Left ventricle myocardium superior (tissue), 1 donor: ENCODE results near the gene PSMD1. TPM values are rescaled to one million over a fixed set of nuclear protein-coding genes. Genes with fewer than 3 reads are reported as not detected.
A peak's percentile ranks its signal among the peaks of the same experiment; 100 is the strongest.
"Not testable (repeated sequence)": the region's sequence is repeated elsewhere in the genome, so short reads cannot be mapped to it uniquely, and the experiment has no call there.

Experiments used
- ATAC-seq: fragments of 200-7000 bp; cut with Tn5 transposase; one replicate; pipeline ENCODE4 v1.9.1; 2020; ENCODE audit warnings: mild to moderate bottlenecking, moderate library complexity
- DNase-seq: peaks from one replicate; pipeline ENCODE4 v3.0.0-alpha.2; 2020
- intact Hi-C: fragments of 100-400 bp; cut with micrococcal nuclease; formaldehyde crosslinking; loops from one replicate; pipeline ENCODE4 v1.11.0; 2022
- total RNA-seq: library from RNA; stranded (reverse); fragmentation: NEBNext Ultra II Directional; extraction: Animal tissue kit (Norgen Biotek cat#: 25700); gene quantifications from one replicate; pipeline ENCODE4 v1.2.1, GENCODE V29; 2021
- donor health status: DM: no; HTN: yes; CAD: no; lungs with severe emphysema.

The PSMD1 gene
- total RNA-seq, 1 donor from 2014 or later, result 73.4 TPM

DNA sequence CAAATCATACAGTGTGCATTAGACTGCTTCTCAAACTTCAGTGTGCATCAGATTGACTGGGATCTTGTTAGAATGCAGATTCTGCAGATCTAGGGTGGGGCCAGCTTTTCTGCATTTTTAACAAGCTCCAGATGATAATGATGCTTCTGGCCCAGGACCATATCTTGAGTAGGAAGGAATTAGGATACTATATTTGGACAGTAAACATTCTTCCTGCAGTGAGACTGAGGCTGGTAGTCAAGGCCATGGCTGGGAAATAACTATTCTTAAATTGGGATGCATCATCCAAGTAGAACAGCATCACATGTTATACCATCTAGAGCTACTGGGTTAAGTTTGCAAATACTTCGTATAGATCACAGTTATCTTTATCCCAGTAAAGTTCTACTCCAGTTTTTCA lies 113.4 kb downstream of the PSMD1 start:
- intact Hi-C loops, result no loop called here
- DNase-seq (no peak), ATAC-seq (no peak)

DNA sequence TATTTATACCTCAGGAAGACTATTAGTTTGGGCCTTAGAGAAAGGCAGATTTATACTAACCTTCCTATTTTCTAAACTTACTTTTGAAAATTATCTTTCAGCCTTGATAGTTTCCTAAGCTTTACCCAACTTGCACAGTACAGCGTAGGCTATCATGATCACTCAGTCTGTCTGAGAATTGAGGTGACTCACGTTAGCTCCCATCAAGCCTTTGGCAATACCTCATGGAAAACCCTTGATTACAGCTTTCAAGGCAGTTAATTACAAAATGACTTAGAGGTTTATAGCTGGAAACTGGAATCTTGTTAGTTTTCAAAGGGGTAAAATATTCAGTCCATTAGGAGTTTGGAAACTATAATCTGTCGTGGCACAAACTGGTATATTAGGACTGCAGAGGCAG lies 115.4 kb downstream of the PSMD1 start:
- no peak for ATAC-seq
- intact Hi-C loops, result no loop called here

DNA sequence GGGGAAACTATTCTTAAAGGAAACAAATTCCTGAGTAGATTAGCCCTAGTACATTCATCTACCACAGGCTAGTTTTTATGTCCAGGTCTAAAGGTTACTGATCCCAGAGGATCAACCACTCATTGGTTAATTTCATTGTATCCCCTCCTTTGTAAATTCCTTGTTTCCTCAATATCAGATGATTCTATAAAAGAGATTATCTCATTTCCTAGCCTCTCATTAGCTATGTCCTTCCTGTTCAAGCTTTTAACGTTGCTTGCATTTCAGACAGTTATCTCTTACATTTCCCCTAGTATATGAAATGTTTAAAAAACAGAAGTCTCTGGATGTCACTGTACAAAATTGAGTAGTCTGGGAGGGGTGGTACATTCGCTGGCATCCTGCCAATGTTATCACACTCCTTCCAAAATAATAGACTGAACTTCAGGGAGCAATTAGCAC lies 117.6 kb downstream of the PSMD1 start:
- intact Hi-C loops, result no loop called here
- DNase-seq, result no peak
- ATAC-seq, result no peak

More for the DNA sequence above, 115.4 kb downstream of the PSMD1 start:
- no peak for DNase-seq

DNA sequence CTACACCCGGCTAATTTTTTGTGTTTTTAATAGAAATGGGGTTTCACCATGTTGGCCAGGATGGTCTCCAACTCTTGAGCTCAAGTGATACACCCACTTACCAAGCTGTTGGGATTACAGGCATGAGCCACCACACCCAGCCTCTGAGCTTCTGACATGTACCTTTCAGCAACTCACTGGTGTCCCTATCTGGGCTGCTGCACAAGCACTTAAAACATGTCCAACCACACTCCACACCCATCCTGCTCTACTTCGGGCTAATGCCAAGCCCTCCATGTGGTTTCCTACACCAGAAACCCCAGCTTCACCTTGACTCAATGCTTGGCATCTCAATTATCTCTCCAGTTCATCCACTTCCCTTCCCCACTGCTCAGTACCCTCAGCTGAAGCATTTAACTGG lies 119.4 kb downstream of the PSMD1 start:
- intact Hi-C loops, result no loop called here
- peak; percentile 89 for ATAC-seq

DNA sequence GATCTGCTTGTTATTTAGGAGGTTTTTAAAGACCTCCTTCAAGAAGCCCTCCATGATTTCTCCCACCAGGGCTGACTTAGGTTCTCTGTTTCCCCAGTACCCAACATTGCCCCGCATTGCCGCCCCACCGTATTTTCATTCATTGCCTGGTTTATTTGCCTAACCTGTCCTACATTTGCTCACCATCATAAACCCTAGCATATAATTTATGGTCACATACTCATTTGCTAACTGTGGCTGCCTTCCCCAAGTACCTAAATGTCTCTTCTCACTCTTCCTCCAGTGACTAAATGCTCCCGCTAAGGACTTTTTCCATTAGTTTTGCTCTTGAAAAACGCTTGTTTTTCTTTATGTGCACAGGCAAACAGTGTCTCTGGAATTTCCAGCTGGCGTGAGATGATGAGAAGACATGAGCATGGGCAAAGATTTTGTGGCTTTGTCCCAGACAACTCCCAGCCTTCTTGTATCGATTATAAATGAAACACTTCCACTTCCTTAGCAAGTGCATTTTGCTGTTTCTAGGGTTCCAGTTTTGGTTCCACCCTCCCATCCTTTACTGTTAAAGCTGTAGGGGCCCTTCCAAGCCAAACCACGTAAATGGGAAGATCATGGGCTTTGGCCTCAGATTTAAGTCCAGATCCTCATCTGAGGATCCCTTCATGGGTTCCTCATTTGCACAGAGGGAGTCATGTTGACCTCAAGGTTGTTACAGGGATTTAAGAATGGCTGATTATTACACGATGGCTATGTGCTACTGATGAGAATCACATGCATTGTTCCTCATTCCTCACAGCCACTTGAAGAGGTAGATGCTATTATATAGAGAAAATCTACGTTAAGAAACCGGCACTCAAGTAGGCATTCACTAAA lies 120.7 kb downstream of the PSMD1 start:
- intact Hi-C loops, result no loop called here
- no peak for DNase-seq
- ATAC-seq, result no peak

More for the DNA sequence above, 119.4 kb downstream of the PSMD1 start:
- DNase-seq, result no peak

DNA sequence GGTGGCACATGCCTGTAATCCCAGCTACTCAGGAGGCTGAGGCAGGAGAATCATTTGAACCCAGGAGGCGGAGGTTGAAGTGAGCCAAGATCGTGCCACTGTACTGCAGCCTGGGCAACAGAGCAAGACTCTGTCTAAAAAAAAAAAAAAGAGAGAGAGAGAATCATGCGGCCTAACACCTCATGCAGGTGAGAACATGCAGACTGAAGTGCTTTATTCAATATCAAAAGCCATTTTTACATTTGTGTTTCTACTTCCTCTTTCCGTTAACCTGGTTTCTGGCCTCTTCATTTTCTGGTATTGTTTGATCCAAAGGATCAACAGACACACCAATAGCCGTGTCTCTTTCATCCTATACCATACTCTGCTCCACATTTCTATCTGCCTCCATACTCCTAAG lies 122.1 kb downstream of the PSMD1 start:
- intact Hi-C loops, DNase-seq, ATAC-seq: not testable (repeated sequence)

DNA sequence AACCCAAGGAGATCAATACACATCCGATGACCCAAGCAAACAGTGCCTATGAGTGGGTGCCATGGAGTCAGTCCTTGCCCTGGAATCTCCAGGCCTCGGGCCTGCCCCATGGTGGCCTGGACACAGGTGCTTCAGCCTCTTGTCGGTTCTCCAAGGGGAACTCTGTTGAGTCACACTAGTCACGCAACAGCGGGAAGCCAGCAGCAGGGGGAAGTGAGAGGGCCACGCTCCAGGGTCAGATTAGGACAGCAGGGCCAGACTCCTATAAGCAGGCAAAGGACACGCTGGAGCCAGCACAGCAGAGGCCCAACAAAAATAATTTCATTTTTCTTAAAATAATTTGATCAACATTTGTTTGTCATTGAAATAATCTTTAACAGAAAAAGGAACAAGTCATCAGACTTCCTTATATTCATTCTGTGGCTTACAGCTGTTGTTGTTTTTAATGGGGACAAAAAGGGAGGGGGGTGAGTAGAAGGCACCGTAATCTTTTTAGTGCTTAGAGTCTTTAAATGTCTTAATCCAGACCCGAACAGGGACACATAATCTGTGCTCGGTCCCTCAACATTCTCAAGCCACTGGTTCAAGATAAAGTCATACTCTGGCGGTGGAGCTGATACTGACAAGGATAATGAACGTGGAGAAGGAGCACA lies 125.3 kb downstream of the PSMD1 start:
- peak; percentile 73 for DNase-seq
- ATAC-seq, result peak; percentile 87
- intact Hi-C loops, result no loop called here

DNA sequence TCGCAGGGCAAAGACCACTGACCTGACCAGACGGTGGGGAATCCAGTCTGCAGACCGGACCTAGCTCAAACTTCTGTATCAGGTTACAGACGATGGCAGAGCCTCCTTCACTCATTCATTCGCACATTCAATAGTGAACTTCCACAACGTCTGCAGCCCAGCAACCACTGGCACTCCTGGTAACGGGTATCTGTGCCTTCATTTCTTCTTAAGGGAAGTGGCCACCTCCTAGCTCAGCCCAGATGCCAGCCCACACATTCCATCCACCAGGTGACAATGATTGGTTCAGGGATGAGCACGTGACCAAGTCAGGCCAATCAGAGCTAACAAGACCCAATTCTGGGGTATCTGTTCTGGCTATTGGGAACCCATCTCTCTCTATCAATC lies 125.8 kb downstream of the PSMD1 start:
- intact Hi-C loops, result no loop called here
- ATAC-seq, result no peak

DNA sequence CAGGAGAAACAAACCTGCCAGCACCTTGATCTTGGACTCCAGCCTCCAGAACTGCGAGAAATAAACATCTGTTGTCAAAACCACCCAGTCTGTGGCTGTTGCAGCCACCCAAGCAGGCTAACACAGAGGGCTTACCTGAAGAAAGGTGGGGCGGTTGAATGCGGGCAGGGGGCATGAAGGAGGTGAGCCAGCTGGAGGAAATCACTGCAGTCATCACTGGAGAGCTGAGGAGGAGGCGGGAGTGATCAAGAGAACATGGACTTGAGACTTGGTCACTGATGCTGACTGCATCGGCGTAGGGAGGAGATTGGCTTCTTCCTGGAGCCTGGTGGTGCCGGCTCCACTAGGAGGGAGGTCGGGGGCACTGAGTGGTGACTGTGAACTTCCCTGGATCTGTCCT lies 127.2 kb downstream of the PSMD1 start:
- intact Hi-C loops, result no loop called here
- ATAC-seq, result no peak
- DNase-seq, result no peak

More for the DNA sequence above, 125.8 kb downstream of the PSMD1 start:
- no peak for DNase-seq

DNA sequence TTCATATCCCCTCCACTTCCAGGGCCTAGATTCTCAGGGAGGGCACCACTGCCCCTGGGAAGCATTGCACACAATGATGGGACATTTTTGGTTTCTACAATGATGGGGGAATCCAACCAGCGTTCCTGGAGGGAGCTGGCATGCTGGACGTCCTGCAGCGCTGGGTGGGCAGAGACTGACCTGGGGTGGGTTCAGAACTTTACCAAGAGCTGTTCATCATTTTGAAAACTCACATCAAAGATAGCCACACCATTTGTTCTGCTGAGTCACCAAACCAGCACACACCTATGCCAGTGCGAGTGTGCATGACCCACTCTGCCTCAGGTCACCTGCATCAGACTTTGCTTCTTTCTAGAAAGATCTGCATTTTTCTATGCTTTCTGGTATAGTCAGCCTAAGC lies 127.7 kb downstream of the PSMD1 start:
- no peak for DNase-seq
- no peak for ATAC-seq
- intact Hi-C loops, result no loop called here

DNA sequence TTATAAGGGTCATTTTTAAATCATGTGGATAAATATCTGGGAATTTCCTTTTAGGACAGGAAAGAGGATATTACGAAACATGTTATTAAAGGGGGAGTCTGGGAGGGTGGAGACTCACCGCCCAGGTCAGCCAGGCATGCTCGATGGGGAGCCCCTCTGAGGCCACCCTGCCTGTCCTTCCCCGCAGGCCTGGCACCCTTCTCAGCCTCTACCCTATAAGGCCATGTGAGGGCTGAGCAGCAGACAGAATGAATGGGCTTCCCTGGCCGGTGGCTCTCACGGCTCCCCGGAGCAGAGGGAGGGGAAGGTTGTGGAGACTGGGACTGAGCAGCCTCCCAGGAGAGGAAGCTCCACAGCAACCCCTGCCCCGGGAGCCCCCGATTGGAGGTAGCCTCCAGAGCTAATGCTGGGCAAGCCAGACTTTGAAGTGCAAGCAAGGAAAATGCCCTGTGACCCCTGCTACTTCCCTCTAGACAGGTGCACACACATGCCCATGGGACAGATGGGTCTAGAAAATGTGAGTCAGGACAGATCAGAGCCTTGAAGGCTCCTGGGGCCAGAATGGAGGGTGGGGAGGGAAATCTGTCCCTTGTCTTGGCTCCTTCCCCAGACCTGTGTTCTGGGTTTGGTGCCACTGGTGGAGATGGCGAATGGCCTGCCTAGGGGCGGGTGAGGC lies 128.5 kb downstream of the PSMD1 start:
- ATAC-seq, result no peak
- DNase-seq, result no peak
- intact Hi-C loops, result no loop called here

DNA sequence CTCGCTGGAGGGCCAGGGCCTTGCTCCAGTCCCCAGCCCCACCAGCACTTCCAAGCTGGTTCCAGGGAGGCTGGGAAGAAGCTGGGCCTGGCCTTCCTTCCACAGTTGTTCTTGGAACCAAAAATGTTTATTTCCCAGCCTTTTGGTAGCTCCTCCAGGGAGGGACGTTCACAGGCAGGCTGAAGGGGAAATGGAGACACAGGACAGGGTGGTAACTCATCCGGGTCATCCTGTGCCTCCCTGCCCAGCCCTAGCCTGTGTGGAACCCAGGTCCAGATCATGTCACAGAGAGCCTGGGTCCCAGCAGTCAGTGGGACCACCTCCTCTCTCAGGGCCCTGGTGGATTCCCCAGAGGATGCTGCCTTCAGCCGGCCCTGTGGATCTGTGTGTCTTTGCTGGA lies 129.2 kb downstream of the PSMD1 start:
- ATAC-seq (no peak), DNase-seq (no peak)
- intact Hi-C loops, result no loop called here

DNA sequence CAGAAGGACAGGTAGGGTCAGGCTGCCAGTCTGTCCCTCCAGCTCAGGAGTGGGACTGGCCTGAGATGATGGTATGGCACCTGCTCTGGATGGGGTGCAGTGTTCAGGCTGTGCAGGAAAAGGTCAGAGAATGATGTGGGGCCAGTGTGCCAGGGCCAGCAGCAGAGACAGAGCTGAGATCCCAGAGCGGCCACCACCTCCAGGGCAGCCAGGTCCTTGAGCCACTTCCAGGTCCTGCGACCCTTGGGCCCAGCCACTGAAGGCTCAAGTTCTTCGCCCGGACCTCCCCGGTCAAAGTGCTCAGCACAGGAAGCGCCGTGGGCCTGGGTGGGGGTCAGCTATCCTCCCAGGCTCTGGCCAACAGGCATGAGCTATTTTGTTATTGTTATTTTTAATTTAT lies 129.7 kb downstream of the PSMD1 start:
- ATAC-seq, result no peak
- DNase-seq, result no peak
- intact Hi-C loops, result no loop called here

DNA sequence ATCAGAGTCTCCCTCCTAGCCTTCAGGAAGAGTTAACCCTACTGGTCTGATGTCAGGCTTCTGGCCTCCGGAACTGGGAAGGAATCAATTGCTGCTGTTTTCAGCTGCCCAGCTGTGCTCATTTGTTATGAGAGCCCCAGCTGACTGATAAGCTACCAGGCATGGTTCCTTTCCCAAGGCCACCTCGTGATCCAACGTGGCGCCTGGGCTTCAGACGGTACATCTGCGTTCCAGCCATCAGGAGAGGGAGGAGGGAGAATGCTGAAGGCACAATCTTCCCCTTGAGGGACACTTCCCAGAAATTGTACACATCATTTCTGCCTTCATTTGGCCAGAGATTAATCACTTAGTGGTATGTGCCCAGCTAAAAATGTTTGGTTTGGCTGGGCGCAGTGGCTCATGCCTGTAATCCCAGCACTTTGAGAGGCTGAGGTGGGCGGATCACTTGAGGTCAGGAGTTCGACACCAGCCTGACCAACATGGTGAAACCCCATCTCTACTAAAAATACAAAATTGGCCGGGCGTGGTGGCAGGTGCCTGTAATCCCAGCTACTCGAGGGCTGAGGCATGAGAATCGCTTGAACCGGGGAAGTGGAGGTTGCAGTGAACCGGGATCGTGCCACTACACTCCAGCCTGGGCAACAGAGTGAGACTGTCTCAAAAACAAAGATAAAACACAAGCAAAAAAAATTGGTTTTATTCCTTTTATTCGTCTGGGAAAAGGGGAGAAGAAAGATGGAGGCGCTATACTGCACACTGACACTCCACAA lies 131.3 kb downstream of the PSMD1 start:
- DNase-seq (peak; percentile 65), ATAC-seq (peak; percentile 53)
- intact Hi-C loops, result no loop called here

DNA sequence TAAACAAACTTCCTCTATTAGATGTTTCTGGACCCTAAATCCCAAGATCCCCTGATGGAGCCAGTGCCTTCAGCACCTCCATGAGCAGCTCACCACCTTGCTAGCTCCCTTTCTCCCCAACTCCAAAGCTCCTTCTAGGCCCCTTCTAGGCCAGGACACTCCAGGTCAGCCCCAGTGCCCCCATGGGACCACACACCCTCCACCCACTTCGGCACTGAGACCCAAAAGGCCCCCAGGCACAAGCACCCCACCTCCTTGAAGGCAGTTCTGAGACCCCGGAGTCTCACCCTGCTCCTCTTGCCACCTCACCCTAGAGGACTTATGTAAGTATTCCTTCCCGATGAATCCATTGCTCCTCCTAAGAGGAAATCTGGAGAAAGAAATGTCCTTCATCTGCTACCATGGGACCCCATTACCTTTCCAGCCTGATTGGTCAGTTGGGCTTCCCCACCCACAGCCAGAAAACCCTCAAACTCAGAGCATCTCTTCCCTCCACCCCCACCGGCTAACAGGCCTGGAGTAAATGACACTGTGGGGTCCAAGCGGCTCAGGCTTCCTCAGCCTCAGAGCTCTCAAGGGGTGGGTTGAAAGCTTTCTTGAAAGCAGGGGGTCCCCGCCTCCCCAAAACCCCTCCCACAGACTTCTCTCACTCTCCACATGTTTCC lies 132.0 kb downstream of the PSMD1 start:
- no peak for ATAC-seq
- intact Hi-C loops, result no loop called here
- no peak for DNase-seq

DNA sequence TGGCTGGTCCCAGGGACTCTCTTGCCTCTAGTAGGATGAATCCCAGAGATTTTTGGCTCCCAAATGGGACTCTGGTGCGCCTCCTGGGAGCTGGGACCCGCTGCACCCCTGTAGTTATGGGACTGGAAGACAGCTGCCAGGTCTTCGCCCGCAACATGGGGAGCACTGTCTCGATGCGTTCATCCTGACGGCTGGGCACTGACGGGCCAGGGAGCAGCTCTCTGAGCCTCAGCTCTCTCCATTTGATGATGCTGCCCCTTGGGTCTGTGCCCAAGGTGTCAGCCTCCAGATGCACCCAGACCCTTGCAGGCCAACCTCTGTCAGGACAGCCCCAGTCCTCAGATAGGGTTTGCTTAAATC lies 132.5 kb downstream of the PSMD1 start:
- intact Hi-C loops, result no loop called here
- DNase-seq, result no peak
- no peak for ATAC-seq

DNA sequence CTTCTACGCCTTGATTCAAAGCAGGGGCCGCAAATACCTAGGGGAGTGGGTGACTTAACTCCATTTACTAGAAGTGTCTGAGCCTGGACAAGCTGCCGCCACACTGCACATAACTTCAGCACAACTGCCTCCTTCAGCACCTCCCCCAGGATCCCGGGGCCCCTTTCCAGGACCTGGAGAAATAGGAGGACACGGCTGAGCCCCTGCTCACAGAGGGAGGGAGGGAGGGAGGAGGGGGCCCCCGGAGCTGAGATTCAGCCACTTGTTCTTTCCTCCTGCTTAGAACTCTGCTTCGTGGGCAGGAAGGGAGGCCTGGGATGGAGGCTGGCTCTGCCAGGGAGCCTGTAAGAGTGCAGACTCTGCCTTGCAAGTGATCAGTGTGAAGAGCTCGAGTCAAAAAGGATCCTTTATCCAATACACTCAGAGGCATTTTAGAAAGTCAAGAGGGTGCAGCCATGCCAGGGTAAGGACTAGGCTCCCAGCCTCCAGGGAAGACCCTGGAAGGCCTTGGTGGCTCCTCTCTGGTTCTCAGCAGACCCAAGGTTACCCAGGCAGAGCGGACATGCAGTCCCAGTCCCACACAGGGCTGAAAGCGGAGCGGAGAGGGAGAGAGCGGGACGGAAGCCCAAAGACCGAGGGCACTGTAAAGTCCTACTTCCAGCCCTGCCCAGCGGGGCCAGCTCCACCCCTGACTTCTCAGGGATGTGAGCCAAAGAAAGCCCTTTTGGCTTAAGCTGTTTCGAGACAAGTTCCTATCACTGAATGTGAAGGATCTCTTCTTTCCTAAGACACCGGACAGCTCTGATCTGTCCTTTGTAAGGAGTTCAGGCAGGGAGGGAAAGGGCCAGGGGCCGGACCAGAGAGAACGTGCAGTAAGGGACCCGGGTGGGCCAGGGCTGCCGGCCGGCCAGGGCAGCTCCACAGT lies 133.2 kb downstream of the PSMD1 start:
- intact Hi-C loops, result loop anchor here (5.0 kb wide), 1 partner anchor 83 kb away; no protein-coding TSS in a partner anchor
- ATAC-seq (peak; percentile 69), DNase-seq (peak; percentile 65)
